ENCODE results near the gene DPY19L2. TPM values are rescaled to one million over a fixed set of nuclear protein-coding genes. Genes with fewer than 3 reads are reported as not detected.
"Not testable (repeated sequence)": the region's sequence is repeated elsewhere in the genome, so short reads cannot be mapped to it uniquely, and the experiment has no call there.

DPY19L2 gene
- total RNA-seq: 9.6 TPM

DNA sequence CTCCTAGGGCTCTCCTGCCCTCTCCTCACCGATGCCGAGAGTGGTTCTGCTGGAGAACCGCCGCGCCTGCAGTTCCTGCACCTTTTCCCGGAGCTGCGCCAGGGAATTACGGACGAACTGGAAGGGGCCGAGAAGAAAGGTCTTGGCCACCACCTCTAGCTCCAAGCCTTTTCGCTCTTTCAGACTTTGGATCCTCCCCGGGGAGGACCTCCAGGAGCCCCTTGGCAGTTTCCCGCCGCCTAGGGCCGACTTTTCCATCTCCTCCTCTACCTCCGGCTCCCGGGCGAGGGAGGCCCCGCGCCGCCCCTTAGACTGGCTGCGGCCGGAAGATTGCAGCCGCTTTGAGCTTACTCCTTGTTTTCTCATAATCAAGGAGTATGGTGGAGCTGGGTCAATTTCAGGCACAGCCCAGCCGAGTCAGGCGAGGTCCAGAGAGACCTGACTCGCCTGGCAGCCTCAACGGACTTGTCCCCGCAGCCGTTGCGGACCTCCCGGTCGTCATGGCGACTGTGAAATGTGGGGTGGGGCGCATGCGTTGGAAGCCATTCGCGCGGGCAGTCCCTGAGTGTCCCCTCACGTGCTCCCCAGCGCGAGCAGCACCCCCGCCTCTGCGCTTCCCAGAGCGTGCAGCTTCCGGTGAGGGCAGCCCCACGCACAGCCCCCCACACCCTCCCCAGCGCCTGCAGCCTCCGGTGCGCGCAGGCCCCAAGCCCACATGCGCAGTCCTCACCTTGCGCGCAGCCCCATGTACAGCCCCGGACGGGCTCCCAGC, at the start of gene DPY19L2:
Gene DPY19L2 (minus strand): TSS at position 466 of the 772 bp plus-strand sequence. CDS start 100 bp downstream, at position 366.
- no peak for TF ChIP-seq CTCF (IDR thresholded peaks at IDR 0.05)
- no peak for TF ChIP-seq POLR2A (IDR thresholded peaks at IDR 0.05)
- peak in 1 of 2 donors; percentile 68 for TF ChIP-seq POLR2AphosphoS5 (IDR thresholded peaks at IDR 0.05; ENCODE audit: insufficient read depth in 1 of 2, low read depth in 1 of 2)
- Histone ChIP-seq H3K4me1 (peaks cover 4% of the 10 kb centered on the region), H3K36me3 (no peaks in the 10 kb centered on the region), H3K4me3 (peak within 1 kb of the TSS; percentile 75 to 84), H3K27ac (peak within 1 kb of the TSS; percentile 82), H3K9me3 (no peaks in the 10 kb centered on the region), H3K27me3 (no peaks in the 10 kb centered on the region)
- DNase-seq (ENCODE audit: extremely low spot score in 2 of 2): peak in 1 of 2 donors; percentile 88
- intact Hi-C loops (cut with DNase I): no loop called here

DNA sequence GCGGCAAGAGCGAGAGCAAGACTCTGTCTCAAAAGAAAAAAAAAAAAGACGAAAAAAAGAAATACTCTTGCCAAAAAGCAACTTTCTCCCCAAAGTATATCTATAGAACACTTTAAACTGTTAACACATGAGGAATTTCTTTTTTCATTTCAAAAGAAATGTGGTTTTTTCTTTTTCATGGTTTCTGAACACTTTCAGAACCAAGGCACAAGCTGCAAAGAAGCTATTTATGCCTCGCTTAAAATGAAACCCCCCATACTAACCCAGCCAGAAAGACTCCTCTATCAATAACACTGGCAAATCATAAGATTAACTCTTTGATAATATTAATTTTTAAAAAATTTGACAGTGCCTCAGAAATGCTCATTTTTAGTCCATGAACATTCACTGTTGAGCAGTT, 48.6 kb upstream of the DPY19L2 start:
- H3K27ac ChIP-seq; H3K36me3 ChIP-seq; DNase-seq (ENCODE audit: extremely low spot score in 2 of 2); intact Hi-C loops (cut with DNase I); H3K9me3 ChIP-seq; H3K4me1 ChIP-seq; H3K4me3 ChIP-seq; H3K27me3 ChIP-seq: not testable (repeated sequence)

GRCh38 chr12:63715107-63715625, 46.9 kb upstream of the DPY19L2 start:
- H3K27me3 ChIP-seq; H3K4me3 ChIP-seq; H3K4me1 ChIP-seq; H3K27ac ChIP-seq; H3K36me3 ChIP-seq; H3K9me3 ChIP-seq; intact Hi-C loops (cut with DNase I); DNase-seq (ENCODE audit: extremely low spot score in 2 of 2): not testable (repeated sequence)

- DNase-seq (ENCODE audit: extremely low spot score in 2 of 2); intact Hi-C loops (cut with DNase I); H3K36me3 ChIP-seq; H3K27me3 ChIP-seq; H3K4me3 ChIP-seq; H3K27ac ChIP-seq; H3K9me3 ChIP-seq; H3K4me1 ChIP-seq: not testable (repeated sequence)
Observed at GRCh38 chr12:63714409-63714808, 46.1 kb upstream of the DPY19L2 start.

DNA sequence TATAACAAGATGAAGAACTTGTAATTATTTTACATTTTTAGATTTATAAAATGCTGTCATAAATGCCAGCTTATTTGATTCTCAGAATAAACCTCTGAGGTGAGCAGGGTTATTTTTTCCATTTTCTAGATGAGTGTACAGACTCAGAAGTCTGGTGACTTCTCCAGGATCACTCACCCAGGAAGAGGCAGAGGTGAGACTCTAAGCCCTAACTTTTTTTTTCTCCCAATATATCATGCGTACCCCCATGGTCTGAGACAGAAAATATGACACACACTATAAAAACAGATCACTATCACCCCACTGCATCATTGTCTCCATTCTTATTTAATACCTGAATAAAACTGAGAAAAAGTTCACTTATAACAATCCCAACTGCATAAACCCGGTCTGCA, 45.4 kb upstream of the DPY19L2 start:
- intact Hi-C loops (cut with DNase I); H3K27me3 ChIP-seq; H3K9me3 ChIP-seq; H3K4me1 ChIP-seq; H3K36me3 ChIP-seq; DNase-seq (ENCODE audit: extremely low spot score in 2 of 2); H3K27ac ChIP-seq; H3K4me3 ChIP-seq: not testable (repeated sequence)

- intact Hi-C loops (cut with DNase I); H3K9me3 ChIP-seq: not testable (repeated sequence)
Observed at GRCh38 chr12:63712979-63713680, 44.8 kb upstream of the DPY19L2 start.

GRCh38 chr12:63712376-63712974, 44.2 kb upstream of the DPY19L2 start:
- H3K27me3 ChIP-seq; H3K36me3 ChIP-seq; intact Hi-C loops (cut with DNase I); H3K27ac ChIP-seq; H3K9me3 ChIP-seq; DNase-seq (ENCODE audit: extremely low spot score in 2 of 2); H3K4me3 ChIP-seq; H3K4me1 ChIP-seq: not testable (repeated sequence)

More at GRCh38 chr12:63712979-63713680, 44.8 kb upstream of the DPY19L2 start:
- H3K27me3 ChIP-seq; H3K4me1 ChIP-seq; H3K27ac ChIP-seq; H3K36me3 ChIP-seq; DNase-seq (ENCODE audit: extremely low spot score in 2 of 2); H3K4me3 ChIP-seq: not testable (repeated sequence)

DNA sequence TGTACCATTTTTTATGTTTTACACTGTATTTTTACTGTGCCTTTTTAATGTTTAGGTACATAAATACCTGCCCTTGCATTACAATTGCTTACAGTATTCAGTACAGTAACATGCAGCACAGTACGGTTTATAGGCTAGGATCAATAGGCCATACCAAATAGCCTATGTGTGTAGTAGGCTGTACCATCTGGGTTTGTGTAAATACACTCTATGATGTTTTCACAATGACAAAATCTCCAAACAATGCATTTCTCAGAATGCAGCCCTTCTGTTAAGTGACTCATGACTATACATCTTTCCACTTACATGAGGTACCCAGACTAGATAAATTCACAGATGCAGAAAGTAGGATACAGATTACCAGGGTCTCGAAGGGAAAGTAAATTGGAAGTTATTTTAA, 43.0 kb upstream of the DPY19L2 start:
- H3K36me3 ChIP-seq; DNase-seq (ENCODE audit: extremely low spot score in 2 of 2); H3K4me3 ChIP-seq; H3K27me3 ChIP-seq; intact Hi-C loops (cut with DNase I); H3K9me3 ChIP-seq; H3K4me1 ChIP-seq; H3K27ac ChIP-seq: not testable (repeated sequence)

Data from vagina (tissue), 2 donors.